Measurements from ENCODE around the gene SREBF1.

SREBF1 gene

GRCh38 chr17:17857496-17857895 is 20.7 kb upstream of the SREBF1 start:
- no peak for DNase-seq

- DNase-seq: no peak
These were observed 19.6 kb upstream of the SREBF1 start for GRCh38 chr17:17856386-17856785.

GRCh38 chr17:17855976-17856375 is 19.2 kb upstream of the SREBF1 start:
- no peak for DNase-seq

- DNase-seq: peak; percentile 77
These were observed 17.1 kb upstream of the SREBF1 start for GRCh38 chr17:17853811-17854447.

- no peak for DNase-seq
These were observed 16.1 kb upstream of the SREBF1 start for GRCh38 chr17:17852930-17853329.

GRCh38 chr17:17851103-17852002 is 14.6 kb upstream of the SREBF1 start:
- DNase-seq: no peak

GRCh38 chr17:17849845-17850373 is 13.1 kb upstream of the SREBF1 start:
- DNase-seq: peak; percentile 87

GRCh38 chr17:17849147-17849820 is 12.5 kb upstream of the SREBF1 start:
- peak; percentile 94 for DNase-seq

- DNase-seq: no peak
These were observed 11.7 kb upstream of the SREBF1 start for GRCh38 chr17:17848311-17849082.

- no peak for DNase-seq
These were observed 10.9 kb upstream of the SREBF1 start for GRCh38 chr17:17847726-17848125.

GRCh38 chr17:17847118-17847689 is 10.4 kb upstream of the SREBF1 start:
- no peak for DNase-seq

GRCh38 chr17:17846645-17847044 is 9.9 kb upstream of the SREBF1 start:
- no peak for DNase-seq

- DNase-seq: no peak
These were observed 9.2 kb upstream of the SREBF1 start for GRCh38 chr17:17846003-17846402.

GRCh38 chr17:17845046-17845775 is 8.4 kb upstream of the SREBF1 start:
- DNase-seq: no peak

GRCh38 chr17:17844500-17844899 is 7.7 kb upstream of the SREBF1 start:
- DNase-seq: no peak

GRCh38 chr17:17844079-17844478 is 7.3 kb upstream of the SREBF1 start:
- DNase-seq: no peak

GRCh38 chr17:17843096-17843495 is 6.3 kb upstream of the SREBF1 start:
- DNase-seq: no peak

- no peak for DNase-seq
These were observed 5.5 kb upstream of the SREBF1 start for GRCh38 chr17:17842111-17842876.

- DNase-seq: no peak
These were observed 4.8 kb upstream of the SREBF1 start for GRCh38 chr17:17841601-17842025.

- no peak for DNase-seq
These were observed 4.2 kb upstream of the SREBF1 start for GRCh38 chr17:17840751-17841591.

Data from activated CD4-positive, alpha-beta T cell treated with anti-CD3 and anti-CD28 coated beads for 48 hours (primary cell).